Epithelial cell of esophagus (primary cell): ENCODE measurements around the gene FSTL3.

Experiments used
- DNase-seq: peaks from one replicate; pipeline ENCODE4 v3.0.0; 2010; ENCODE audit warnings: low read depth
- H3K4me3 ChIP-seq: 2 replicates; pipeline ENCODE4 v1.5.1; 2011; ENCODE audit warnings: mild to moderate bottlenecking, low read length, control low read depth
- CTCF ChIP-seq: IDR thresholded peaks from 2 replicates; pipeline ENCODE4 v1.5.1; 2011; ENCODE audit warnings: low read depth, mild to moderate bottlenecking, low read length, control low read depth, inconsistent platforms; ENCODE audit not compliant: insufficient read depth; ENCODE audit errors: missing control alignments

Gene FSTL3

GRCh38 chr19:646779-647565 is 29.2 kb upstream of the FSTL3 start:
- H3K4me3 ChIP-seq: no peak overlapping the region
- TF ChIP-seq CTCF: no peak
- no peak for DNase-seq

DNA sequence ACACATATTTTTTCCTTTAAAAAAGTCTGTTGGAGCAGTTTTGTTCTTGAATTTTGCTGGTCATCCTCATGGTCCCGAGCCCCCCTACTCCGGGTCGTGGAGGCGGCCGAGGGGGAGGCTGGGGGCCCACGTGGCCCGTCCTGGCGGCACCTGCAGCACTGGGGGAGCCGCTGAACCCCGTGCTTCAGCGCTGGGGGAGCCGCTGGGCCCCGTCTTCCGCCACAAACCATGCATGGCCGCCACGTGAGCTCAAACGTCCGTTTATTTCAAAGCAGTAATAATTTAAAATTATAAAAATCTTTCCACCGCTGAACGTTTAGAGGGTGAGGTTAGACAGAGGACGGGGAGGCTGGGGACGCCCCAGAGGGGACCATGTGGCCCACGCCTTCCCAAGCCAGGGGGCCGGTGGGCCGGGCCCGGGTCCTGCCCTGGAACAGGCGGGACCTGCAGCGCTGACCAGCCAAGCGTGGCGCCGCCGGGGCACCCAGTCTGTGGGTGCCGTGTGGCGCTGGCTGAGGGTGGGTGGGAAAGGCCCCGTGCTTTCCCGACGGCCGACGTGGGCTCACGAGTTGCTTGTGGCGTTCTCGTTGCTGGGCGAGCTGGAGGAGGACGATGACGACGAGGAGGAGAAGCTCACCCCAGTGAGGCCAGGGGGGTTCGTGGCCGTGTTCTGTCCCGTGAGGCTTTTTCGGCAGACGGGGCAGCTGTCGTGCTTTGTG is 28.5 kb upstream of the FSTL3 start:
- no peak for TF ChIP-seq CTCF
- H3K4me3 ChIP-seq: no peak overlapping the region
- no peak for DNase-seq

- TF ChIP-seq CTCF: no peak
- H3K4me3 ChIP-seq: no peak overlapping the region
- DNase-seq: no peak
These were observed 27.9 kb upstream of the FSTL3 start for GRCh38 chr19:648305-648704.

DNA sequence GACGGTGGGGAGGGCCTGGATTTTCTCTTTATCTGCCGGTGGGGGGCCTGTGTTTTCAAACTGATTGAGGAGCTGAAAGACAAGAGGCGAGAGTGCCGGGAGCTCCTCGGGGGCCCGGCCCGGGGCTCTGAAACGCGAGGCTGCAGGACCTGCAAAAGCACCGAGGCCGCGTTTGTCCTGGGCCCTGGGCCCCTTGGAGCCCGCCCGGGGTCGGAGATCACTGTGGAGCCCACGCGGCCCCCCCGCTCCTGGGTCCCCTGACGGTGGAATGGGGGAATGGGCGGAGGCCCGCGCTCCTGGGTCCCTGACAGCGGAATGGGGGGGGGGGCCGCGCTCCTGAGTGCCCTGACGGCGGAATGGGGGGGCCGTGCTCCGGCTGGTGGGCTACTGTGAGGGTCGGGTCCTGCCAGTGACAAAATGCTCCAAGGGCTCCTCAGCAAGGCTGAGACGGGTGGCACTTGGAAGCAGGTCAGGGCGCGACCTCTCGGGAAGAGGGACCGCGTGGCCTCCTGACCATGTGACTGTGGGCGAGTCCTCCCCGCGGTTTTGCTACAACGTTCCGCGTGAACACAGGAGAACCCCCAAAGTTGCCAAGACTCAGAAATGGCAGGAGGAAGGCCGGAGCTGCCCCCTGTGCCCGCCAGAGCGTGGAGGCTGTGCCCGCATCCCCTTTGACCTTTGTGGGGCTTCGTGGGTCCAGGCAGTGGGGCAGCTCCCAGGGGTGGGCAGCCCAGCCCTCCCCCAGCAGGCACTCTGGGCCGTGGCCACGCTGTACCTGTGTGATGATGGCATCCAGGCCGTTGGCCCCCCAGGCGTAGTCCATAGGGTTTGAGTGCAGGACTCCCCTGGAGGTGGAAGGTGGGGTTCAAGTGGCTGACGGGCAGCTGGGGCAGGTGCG is 27.0 kb upstream of the FSTL3 start:
- DNase-seq: no peak
- no peak for TF ChIP-seq CTCF
- no peak overlapping the region for H3K4me3 ChIP-seq

- no peak for DNase-seq
- TF ChIP-seq CTCF: no peak
These were observed 26.1 kb upstream of the FSTL3 start for GRCh38 chr19:650121-650520.

DNA sequence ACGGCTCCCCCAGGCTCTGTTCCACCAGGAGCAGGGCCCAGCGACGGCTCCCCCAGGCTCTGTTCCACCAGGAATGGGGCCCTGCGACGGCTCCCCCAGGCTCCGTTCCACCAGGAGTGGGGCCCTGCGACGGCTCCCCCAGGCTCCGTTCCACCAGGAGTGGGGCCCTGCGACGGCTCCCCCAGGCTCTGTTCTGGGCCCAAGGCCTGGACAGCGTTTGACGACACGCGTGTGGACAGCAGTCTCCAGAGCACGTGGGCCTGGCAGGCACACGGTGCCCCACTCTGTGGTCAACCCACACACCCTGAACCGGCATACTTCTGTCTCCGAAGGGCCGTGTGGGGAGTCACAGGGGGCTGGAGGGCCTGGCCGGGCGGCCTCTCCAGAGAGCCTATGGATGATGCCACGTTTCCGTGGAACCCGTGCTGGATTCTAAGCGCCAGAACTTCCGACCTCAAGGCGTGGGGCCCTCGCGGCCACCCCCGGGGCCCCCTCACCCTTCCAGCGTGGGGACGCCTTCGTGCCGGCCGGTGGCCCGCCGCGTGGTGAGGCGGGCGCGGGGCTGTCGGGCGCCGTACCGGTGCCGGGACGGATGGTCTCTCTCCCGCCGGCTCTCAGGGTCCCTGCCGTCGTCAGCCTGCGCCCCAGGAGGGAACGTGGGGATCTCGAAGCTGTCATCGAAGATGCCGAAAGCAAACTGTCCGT is 24.9 kb upstream of the FSTL3 start:
- no peak for DNase-seq
- TF ChIP-seq CTCF: no peak

More at GRCh38 chr19:650121-650520, 26.1 kb upstream of the FSTL3 start:
- H3K4me3 ChIP-seq: no peak overlapping the region

More for the DNA sequence above, 24.9 kb upstream of the FSTL3 start:
- H3K4me3 ChIP-seq: no peak overlapping the region
